ENCODE measurements around the gene PWP1. TPM values are rescaled to one million over a fixed set of nuclear protein-coding genes. Genes with fewer than 3 reads are reported as not detected.

PWP1 gene
- total and polyA plus RNA-seq, 2 experiments from 2014 or later, result 110 to 211 TPM

- TF ChIP-seq ZNF114 (CRISPR knock-in tag; IDR thresholded peaks at IDR 0.05) (no peak), REST (IDR thresholded peaks at IDR 0.05; ENCODE audit: unreplicated experiment) (no peak), EZH2 (IDR thresholded peaks at IDR 0.05; ENCODE audit: low read depth, unreplicated experiment) (no peak)
Observed at GRCh38 chr12:107734139-107734538, 48.5 kb downstream of the PWP1 start (continued).

DNA sequence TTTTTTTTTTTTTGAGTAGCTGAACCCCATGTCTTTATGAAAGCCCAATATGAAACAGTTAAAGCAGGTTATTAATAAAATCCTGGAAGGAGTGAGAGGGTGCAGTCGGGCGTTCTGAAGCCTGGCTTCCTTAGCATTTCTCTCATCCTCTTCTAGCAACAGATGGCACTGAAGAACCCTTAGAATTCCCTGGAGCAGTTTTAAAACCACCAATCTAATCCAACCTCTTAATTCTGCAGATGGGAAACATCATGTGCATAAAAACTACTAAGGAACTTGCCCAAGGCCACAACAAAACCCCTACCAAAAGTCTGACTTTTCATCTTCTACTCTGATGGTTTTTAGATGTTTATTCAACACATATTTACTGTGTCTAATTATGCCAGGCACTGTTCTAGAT is 50.2 kb downstream of the PWP1 start:
- Histone ChIP-seq H3K4me2 (no peak overlapping the region), H2AFZ (no peak overlapping the region), H3K9me2 (ENCODE audit: insufficient read depth) (no peaks in the 10 kb centered on the region), H3K36me3 (ENCODE audit: insufficient read depth) (peaks cover 30% of the 10 kb centered on the region), H3K27me3 (ENCODE audit: insufficient read depth) (no peaks in the 10 kb centered on the region), H3F3A (replicated peaks; ENCODE audit: low read depth) (no peaks in the 10 kb centered on the region), H4K20me1 (replicated peaks; ENCODE audit: insufficient read depth) (peaks cover 11% of the 10 kb centered on the region; the same call in 1 of the 2 replicates), H3K4me1 (ENCODE audit: insufficient read depth) (no peaks in the 10 kb centered on the region), H3K4me3 (no peak overlapping the region), H3K27ac (ENCODE audit: low read depth) (no peak overlapping the region), H3K79me2 (replicated peaks; ENCODE audit: insufficient read depth) (no peaks in the 10 kb centered on the region)
- Mint-ChIP-seq H3K4me3 (no peak overlapping the region), H3K9me3 (no peaks in the 10 kb centered on the region), H3K36me3 (ENCODE audit: low read depth) (peaks cover 64% of the 10 kb centered on the region), H3K27me3 (ENCODE audit: insufficient read depth, low read depth, poor library complexity) (peaks cover 1% of the 10 kb centered on the region), H3K4me1 (no peaks in the 10 kb centered on the region), H3K27ac (no peak overlapping the region)
- ATAC-seq, result no peak
- no peak for DNase-seq (ENCODE audit: low spot score)
- TF ChIP-seq REST (IDR thresholded peaks at IDR 0.05; ENCODE audit: unreplicated experiment) (no peak), EZH2phosphoT487 (IDR thresholded peaks at IDR 0.05; ENCODE audit: unreplicated experiment) (no peak), EZH2 (IDR thresholded peaks at IDR 0.05; ENCODE audit: low read depth, unreplicated experiment) (no peak), NANOG (IDR thresholded peaks at IDR 0.05; ENCODE audit: borderline replicate concordance) (no peak), ZNF331 (CRISPR knock-in tag; IDR thresholded peaks at IDR 0.05; ENCODE audit: low read depth) (no peak)
- TF ChIP-seq, protein P1, sequence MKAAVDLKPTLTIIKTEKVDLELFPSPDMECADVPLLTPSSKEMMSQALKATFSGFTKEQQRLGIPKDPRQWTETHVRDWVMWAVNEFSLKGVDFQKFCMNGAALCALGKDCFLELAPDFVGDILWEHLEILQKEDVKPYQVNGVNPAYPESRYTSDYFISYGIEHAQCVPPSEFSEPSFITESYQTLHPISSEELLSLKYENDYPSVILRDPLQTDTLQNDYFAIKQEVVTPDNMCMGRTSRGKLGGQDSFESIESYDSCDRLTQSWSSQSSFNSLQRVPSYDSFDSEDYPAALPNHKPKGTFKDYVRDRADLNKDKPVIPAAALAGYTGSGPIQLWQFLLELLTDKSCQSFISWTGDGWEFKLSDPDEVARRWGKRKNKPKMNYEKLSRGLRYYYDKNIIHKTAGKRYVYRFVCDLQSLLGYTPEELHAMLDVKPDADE (IDR thresholded peaks at IDR 0.05), result no peak

All from GM23338 (cell line).